ENCODE measurements around the gene MYO18B. TPM values are rescaled to one million over a fixed set of nuclear protein-coding genes. Genes with fewer than 3 reads are reported as not detected.

Gene MYO18B
- total RNA-seq, 1 experiment from 2014 or later: 0.07 TPM

GRCh38 chr22:25902402-25902801 is 160.4 kb downstream of the MYO18B start:
- Mint-ChIP-seq H3K27ac (ENCODE audit: unreplicated experiment) (no peak overlapping the region), H3K9me3 (ENCODE audit: unreplicated experiment) (no peaks in the 10 kb centered on the region), H3K27me3 (ENCODE audit: insufficient read depth, unreplicated experiment) (peaks cover 6% of the 10 kb centered on the region), H3K4me1 (ENCODE audit: low read depth, unreplicated experiment) (no peaks in the 10 kb centered on the region), H3K4me3 (ENCODE audit: unreplicated experiment) (no peak overlapping the region), H3K36me3 (ENCODE audit: insufficient read depth, unreplicated experiment) (no peaks in the 10 kb centered on the region)
- intact Hi-C loops (cut with micrococcal nuclease; ENCODE audit: unreplicated experiment): no loop called here
- TF ChIP-seq CTCF (IDR thresholded peaks at IDR 0.05; ENCODE audit: insufficient read depth in 1 of 2, low read depth in 1 of 2, low read length in 1 of 2, severe bottlenecking in 1 of 2, unreplicated experiment in 1 of 2): no peak
- no TSS peak for BruUV-seq (replicated peaks)
- Histone ChIP-seq H3K9me3 (no peaks in the 10 kb centered on the region), H3K4me1 (no peaks in the 10 kb centered on the region), H3K27me3 (replicated peaks; ENCODE audit: control insufficient read depth, insufficient read depth, low read length) (no peaks in the 10 kb centered on the region; the same call in 1 of the 2 replicates), H3K36me3 (ENCODE audit: control insufficient read depth, insufficient read depth, low read length) (no peaks in the 10 kb centered on the region), H3K4me3 (ENCODE audit: low read depth, low read length) (no peak overlapping the region)
- DNase-seq: no peak
- POLR2A ChIA-PET: no interaction called here
- CTCF ChIA-PET: no interaction called here

GRCh38 chr22:25903294-25903693 is 161.3 kb downstream of the MYO18B start:
- peak in 1 of 2 experiments; percentile 14 for DNase-seq
- peaks cover 14% of the 10 kb centered on the region for H3K27me3 Mint-ChIP-seq (ENCODE audit: insufficient read depth, unreplicated experiment)
- Histone ChIP-seq H3K36me3 (ENCODE audit: control insufficient read depth, insufficient read depth, low read length) (no peaks in the 10 kb centered on the region), H3K27me3 (replicated peaks; ENCODE audit: control insufficient read depth, insufficient read depth, low read length) (peaks cover 1% of the 10 kb centered on the region; the same call in 1 of the 2 replicates), H3K4me3 (ENCODE audit: low read depth, low read length) (no peak overlapping the region), H3K9me3 (no peaks in the 10 kb centered on the region), H3K4me1 (no peaks in the 10 kb centered on the region)
- ChIA-PET CTCF (interaction anchor here (0.6 kb wide), 1 partner anchor 71 kb away, joined by 4 read pairs; no protein-coding TSS in a partner anchor), POLR2A (no interaction called here)
- H3K36me3 Mint-ChIP-seq (ENCODE audit: insufficient read depth, unreplicated experiment): no peaks in the 10 kb centered on the region
- no peaks in the 10 kb centered on the region for H3K4me1 Mint-ChIP-seq (ENCODE audit: low read depth, unreplicated experiment)
- H3K4me3 Mint-ChIP-seq (ENCODE audit: unreplicated experiment): no peak overlapping the region
- intact Hi-C loops (cut with micrococcal nuclease; ENCODE audit: unreplicated experiment): no loop called here
- no TSS peak for BruUV-seq (replicated peaks)
- H3K9me3 Mint-ChIP-seq (ENCODE audit: unreplicated experiment): no peaks in the 10 kb centered on the region
- H3K27ac Mint-ChIP-seq (ENCODE audit: unreplicated experiment): no peak overlapping the region
- TF ChIP-seq CTCF (IDR thresholded peaks at IDR 0.05; ENCODE audit: insufficient read depth in 1 of 2, low read depth in 1 of 2, low read length in 1 of 2, severe bottlenecking in 1 of 2, unreplicated experiment in 1 of 2): peak in 1 of 2 experiments; percentile 24

- Histone ChIP-seq H3K4me1 (no peaks in the 10 kb centered on the region), H3K9me3 (no peaks in the 10 kb centered on the region), H3K36me3 (ENCODE audit: control insufficient read depth, insufficient read depth, low read length) (no peaks in the 10 kb centered on the region), H3K4me3 (ENCODE audit: low read depth, low read length) (no peak overlapping the region), H3K27me3 (replicated peaks; ENCODE audit: control insufficient read depth, insufficient read depth, low read length) (peaks cover 2% of the 10 kb centered on the region; the same call in 1 of the 2 replicates)
- intact Hi-C loops (cut with micrococcal nuclease; ENCODE audit: unreplicated experiment): no loop called here
- Mint-ChIP-seq H3K36me3 (ENCODE audit: insufficient read depth, unreplicated experiment) (no peaks in the 10 kb centered on the region), H3K27ac (ENCODE audit: unreplicated experiment) (no peak overlapping the region), H3K27me3 (ENCODE audit: insufficient read depth, unreplicated experiment) (peaks cover 27% of the 10 kb centered on the region), H3K4me3 (ENCODE audit: unreplicated experiment) (no peak overlapping the region), H3K4me1 (ENCODE audit: low read depth, unreplicated experiment) (no peaks in the 10 kb centered on the region), H3K9me3 (ENCODE audit: unreplicated experiment) (no peaks in the 10 kb centered on the region)
- ChIA-PET CTCF (no interaction called here), POLR2A (no interaction called here)
- no peak for DNase-seq
- TF ChIP-seq CTCF (IDR thresholded peaks at IDR 0.05; ENCODE audit: insufficient read depth in 1 of 2, low read depth in 1 of 2, low read length in 1 of 2, severe bottlenecking in 1 of 2, unreplicated experiment in 1 of 2): no peak
- no TSS peak for BruUV-seq (replicated peaks)
Observed at GRCh38 chr22:25908212-25908611, 166.2 kb downstream of the MYO18B start.
